Right kidney (tissue), 9 donors: Measurements from ENCODE around the gene EHD1.
A peak's percentile ranks its signal among the peaks of the same experiment; 100 is the strongest.

Experiments used
- DNase-seq: peaks from one replicate; pipeline ENCODE4 v3.0.0-alpha.2; 2016
- long read RNA-seq, 8 donors: transcript quantifications; one replicate each; lab custom pipeline, GENCODE V29; 2026

EHD1 gene
- long read RNA-seq, donor 1, full-length matches to known transcripts, result 9 of 45 reads
- long read RNA-seq, donor 1, partial matches to known transcripts, result 36 of 45 reads
- long read RNA-seq, donor 1, other reads (novel, unspliced or antisense), result 0 of 45 reads
- long read RNA-seq, donor 2, full-length matches to known transcripts, result 12 of 12 reads
- long read RNA-seq, donor 2, partial matches to known transcripts, result 0 of 12 reads
- long read RNA-seq, donor 2, other reads (novel, unspliced or antisense), result 0 of 12 reads
- long read RNA-seq, donor 3, full-length matches to known transcripts, result 6 of 6 reads
- long read RNA-seq, donor 3, partial matches to known transcripts, result 0 of 6 reads
- long read RNA-seq, donor 3, other reads (novel, unspliced or antisense), result 0 of 6 reads
- long read RNA-seq, donor 4, full-length matches to known transcripts, result 7 of 7 reads
- long read RNA-seq, donor 4, partial matches to known transcripts, result 0 of 7 reads
- long read RNA-seq, donor 4, other reads (novel, unspliced or antisense), result 0 of 7 reads
- long read RNA-seq, donor 5, full-length matches to known transcripts, result 13 of 13 reads
- long read RNA-seq, donor 5, partial matches to known transcripts, result 0 of 13 reads
- long read RNA-seq, donor 5, other reads (novel, unspliced or antisense), result 0 of 13 reads
- long read RNA-seq, donor 6, full-length matches to known transcripts, result 15 of 15 reads
- long read RNA-seq, donor 6, partial matches to known transcripts, result 0 of 15 reads
- long read RNA-seq, donor 6, other reads (novel, unspliced or antisense), result 0 of 15 reads
- long read RNA-seq, donor 7, full-length matches to known transcripts, result 21 of 21 reads
- long read RNA-seq, donor 7, partial matches to known transcripts, result 0 of 21 reads
- long read RNA-seq, donor 7, other reads (novel, unspliced or antisense), result 0 of 21 reads
- long read RNA-seq, donor 8, full-length matches to known transcripts, result 8 of 8 reads
- long read RNA-seq, donor 8, partial matches to known transcripts, result 0 of 8 reads
- long read RNA-seq, donor 8, other reads (novel, unspliced or antisense), result 0 of 8 reads

DNA sequence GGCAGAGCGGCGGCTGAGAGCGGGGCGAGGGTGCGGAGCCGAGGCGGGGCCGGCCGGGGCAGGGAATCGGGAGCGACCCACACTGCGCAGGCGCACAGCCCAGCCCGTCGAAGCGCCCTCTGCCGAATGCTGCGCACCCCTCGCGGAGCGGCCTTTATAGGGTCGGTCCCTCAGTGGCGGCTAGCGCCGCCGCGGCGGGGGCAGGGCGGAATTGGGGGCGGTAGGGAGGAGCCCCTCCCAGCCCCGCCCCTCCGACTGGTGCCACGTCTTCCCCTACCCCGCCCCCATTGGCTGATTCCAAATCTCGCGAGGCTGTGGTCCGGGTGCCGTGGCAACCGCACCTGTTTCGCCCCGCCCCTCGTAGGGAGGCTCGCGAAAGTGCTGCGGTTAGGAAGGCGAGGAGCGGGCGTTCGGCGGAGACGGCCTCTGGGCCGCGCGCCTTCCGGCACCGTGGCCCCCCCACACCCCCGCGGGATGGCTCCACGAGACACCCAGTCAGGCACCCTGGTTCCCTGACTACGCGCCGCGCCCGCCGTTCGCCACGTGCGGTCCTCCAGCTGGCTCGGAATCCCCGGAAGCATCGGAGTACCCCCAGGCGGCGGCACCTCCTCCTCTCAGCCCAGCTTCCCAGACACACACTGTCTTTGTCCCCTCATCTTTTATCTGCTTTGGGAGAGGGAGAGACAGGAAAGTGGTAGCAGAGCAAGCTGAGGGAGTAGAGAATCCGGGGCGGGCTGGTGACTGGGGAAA lies at the start of gene EHD1:
EHD1 (minus strand) TSS at position 128 of the 750 bp plus-strand sequence. CDS start 157 bp downstream, outside the sequence.
- DNase-seq, result peak; percentile 96

DNA sequence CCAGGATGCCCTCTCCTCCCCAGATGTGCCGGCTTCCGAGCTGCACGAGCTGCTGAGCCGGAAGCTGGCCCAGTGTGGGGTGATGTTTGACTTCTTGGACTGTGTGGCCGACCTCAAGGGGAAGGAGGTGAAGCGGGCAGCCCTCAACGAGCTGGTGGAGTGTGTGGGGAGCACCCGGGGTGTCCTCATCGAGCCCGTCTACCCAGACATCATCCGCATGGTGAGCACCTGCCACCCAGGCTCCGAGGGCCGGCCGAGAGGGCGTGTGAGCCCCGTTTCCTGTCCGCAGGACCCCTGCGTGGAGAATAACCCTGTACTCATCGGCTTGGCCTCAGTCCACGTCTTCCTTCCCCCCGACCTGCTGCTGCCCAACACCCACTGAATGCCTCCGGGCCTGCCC lies 48.3 kb upstream of the EHD1 start:
- DNase-seq, result no peak

DNA sequence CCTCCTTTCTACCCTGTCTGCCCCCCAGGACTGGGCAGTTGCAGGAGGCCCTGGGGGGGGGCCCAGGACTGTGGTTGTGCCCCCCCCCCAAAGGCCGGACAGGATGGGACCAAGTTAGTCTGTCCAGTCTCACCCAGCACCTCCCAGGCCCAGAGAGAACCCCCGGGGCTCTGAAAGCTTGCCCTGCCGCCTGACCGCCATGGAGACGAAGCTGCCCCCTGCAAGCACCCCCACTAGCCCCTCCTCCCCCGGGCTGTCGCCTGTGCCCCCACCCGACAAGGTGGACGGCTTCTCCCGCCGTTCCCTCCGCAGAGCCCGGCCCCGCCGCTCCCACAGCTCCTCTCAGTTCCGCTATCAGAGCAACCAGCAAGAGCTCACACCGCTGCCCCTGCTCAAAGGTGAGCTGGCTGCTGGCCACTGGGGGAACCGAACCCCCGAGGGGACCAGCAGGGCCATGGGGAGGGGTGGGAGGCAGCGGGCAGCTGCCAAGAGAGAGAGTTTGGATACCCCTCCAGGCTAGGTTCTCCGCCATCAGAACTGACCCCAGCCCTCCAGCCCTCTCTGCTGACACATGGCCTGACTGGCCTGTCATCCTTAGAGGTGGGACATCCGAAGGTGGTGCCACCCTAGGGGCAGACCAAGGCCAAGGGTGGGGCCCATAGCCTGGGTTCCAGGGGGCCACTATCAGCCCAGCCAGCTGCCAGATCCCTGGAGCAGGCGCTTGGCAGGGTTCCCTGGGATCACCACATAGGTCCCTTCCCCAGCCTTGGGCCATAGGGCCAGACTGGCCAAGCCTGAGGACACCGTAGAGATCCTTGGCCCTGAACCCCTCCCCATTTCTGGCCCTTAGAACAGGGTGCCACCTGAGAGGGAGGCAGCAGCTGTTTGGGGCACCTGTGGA lies 47.4 kb upstream of the EHD1 start:
- no peak for DNase-seq

DNA sequence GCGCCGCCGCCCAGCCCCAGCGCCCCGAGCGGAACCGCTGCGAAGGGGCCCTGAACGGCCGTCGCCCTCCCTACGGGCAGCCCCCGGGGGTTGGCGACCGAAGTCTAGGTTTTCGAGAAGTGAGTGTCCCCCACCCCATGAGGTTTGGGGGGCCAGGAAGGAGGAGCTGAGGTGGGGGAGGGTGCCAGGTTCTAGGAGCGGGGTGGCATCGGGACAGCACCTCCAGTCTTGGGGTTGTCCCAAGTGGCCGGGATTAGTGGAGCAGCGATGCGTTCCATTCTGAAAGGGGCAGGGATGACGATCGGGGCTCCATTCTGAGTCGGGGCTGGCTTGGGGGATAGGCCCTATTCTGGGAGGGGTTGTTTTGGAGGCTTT lies 46.5 kb upstream of the EHD1 start:
- DNase-seq, result no peak

DNA sequence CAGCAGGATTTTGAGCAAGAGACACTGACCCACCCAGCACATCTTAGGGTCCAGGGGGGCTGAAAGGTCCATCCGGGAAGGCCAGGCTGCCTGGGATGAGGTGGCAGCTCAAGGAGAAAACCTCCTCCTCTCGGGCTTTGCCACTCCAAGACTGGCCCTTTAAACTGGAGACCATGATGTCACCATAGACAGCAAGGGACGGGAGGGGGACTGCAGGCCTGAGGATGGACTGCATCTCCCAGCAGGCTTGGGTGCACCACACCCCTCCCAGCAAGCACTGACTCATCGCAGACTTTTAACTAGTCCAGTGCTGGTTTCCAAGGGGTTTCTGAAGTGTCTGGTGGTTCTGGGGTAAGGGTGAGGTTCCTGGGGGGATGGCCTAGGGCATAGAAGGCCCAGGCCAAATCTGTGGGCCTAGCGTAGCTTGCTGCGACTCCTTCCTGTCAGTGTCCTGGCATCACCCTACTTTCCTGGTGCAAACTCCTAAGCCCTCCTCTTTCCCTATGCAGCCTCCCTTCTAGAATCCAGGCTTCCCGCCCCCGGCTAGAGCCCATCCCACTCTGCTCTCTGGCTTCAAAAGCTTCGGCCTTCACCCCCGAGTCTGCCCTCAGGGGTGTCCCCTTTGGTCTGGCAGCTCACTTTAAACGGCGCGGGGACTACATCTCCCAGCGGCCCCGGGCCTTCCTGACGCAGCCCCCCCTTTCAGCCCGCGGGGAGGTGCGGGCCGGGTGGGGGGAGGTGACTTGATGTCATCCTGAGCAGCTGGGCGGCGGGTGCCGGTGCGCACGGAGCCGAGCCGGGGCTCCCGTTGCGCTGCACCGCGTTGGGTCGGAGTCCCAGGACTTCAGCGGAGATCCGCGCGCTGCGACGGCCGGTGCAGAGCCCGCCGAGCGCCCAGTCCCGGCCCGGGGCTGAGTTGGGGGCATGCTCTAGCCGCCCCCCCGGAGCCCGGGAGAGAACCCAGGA lies 45.8 kb upstream of the EHD1 start, which contains the start of gene PPP2R5B:
PPP2R5B (plus strand) TSS at position 746 of the 966 bp plus-strand sequence. CDS start 1,046 bp downstream, outside the sequence.
- DNase-seq, result peak; percentile 89

DNA sequence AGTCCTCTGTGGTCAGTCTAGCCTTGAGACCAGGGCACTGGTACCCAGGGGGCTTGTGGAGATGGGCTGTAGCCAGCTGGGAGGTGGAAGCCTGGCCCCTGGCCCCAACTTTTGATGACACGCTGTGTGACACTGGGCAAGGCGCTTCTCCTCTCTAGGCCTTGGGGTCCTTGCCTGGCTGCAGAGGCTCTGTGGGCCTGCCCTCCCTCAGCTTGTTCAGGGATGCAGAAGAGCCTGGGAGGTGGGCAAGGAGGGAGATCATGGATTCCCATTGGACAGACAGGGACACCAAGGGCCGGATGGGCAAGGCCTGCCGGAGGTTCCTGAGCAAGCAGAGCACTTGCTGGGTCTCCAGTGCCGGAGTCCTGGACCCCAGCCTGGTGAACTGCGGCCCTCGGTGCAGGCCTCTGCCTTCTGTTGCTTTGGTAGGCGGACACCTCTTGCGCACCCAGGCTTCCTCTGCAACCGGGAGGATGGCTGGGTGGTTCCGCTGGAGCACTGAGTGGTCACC lies 44.8 kb upstream of the EHD1 start:
- DNase-seq, result no peak

DNA sequence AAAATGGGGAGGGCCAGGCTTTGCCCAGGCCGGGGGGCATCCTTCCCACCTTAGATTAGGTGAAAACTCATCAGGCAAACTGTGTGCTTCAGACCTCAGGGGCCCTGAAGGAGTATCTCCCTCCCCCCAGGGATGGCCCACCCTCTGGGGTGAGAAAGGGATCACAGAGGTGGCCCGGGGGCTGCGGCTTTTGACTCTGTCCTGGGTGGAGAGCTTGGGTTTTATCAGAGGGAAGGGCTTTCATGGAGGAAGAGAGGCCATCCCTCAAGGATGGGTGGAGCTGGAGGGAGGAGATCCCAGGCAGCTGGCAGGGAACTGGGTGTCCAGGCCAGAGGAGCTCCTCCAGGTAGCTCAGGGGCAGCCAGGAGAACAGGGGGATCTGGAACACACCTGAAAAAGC lies 43.0 kb upstream of the EHD1 start:
- no peak for DNase-seq

DNA sequence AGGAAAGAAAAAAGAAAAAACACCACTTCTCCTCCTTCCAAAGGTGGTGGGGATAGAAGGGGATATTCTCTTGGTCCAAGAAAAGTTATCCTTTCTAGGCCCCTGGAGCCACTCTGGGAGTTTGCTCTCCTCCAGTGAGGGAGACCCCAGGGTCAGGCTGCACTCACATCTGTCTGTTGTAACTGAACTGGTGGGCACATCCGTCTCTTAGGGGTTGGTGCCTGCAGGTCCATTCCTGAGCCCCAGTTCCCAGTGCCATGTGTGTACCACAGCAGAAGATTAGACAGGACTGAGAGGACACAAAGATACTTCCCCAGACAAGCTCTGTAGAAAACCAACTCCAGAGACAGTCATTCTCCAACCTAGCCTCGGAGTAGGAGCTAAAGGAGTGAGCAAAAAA lies 41.7 kb upstream of the EHD1 start:
- DNase-seq, result no peak

DNA sequence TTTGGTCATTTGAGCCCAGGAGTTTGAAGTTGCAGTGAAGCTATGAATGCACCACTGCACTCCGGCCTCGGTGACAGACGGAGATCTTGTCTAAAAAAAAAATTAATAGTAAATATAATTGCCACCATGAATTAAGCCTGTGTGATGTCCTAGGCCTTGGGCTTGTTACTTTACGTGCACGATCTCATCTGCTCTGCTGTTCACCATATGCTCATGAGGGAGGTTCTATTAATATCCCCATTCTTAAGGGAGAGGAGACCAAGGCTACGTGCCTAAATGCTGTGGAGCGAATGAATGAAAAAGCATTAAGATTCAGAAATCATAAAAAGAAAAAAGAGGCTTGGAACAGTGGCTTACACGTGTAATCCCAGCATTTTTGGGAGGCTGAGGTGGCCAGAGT lies 41.2 kb upstream of the EHD1 start:
- DNase-seq, result no peak

DNA sequence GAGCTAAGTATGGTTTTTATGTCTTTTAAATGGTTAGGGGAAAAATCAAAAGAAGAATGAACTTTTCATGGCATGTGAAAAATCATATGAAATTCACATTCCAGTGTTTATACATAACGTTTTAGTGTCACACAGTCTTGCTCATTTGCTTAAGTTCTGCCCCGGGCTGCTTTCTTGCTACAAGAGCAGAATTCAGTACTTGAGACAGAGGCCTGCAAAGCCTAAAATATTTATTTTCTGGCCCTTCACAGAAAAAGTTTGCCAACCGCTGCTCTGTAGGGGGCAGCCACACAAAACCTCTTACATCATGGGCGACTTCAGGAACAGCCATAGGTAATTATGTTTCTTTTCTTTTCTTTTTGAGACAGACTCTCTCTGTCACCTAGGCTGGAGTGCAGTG lies 39.6 kb upstream of the EHD1 start:
- DNase-seq, result no peak

DNA sequence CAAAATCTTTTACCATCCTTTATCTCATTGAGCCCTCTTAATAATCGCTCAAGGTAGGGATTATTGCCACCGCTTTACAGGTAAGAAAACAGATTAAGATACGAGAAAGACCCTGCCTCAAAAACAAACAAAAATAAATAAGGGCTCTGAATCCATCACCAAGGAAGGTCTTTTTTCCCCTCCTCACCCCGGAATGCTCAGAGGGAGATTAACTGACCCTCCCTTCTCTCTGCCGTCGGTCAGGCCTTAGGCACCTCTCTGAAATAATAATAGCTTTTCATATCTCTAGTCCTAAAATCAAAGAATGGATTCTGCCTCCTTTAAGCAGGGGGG lies 39.2 kb upstream of the EHD1 start:
- no peak for DNase-seq

DNA sequence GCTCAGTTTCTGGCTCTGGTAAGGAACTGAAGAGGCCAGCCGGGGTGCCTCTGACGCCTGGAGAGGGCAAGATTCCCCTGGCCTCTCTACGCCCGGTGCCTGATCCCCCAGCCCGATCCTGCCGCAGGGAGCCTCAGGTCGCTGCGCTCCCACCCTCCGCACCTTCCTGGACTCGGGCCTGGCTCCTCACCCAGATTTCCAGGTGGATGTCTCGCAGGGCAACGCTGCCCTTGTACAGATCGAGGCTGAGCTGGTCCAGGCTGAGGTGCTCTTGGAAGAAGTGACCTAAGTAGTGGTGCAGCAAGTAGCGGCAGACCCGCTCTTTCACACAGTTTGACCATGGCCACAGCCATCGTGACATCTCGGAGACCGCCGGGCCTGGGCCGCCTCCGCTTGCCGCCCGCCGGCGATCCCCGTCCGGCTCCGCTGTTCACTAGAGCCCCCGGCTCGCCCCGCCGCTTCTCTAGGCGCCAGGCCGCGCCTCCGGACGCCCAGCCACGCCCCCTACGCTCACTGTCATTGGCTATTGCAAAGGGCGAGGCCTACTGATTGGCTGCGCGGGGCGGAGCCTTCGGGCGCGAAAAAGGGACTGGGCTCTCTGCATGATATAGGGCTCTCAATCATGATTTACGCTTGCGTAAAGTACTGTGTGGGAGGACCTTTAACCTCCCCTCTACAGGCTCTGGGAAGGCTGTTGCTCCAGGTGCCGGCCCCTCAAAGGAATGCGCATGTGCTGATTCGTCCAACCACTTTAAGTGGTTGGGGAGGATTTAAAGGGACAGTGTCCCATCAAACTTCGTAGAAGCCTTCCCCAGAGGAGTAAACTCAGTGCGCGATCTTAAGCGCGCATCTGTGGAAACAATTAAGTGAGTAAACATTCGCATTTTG lies 38.6 kb upstream of the EHD1 start, which contains the start of gene ATG2A:
ATG2A (minus strand) TSS at position 435 of the 888 bp plus-strand sequence; CDS start at position 361, 74 bp downstream.
- DNase-seq, result peak; percentile 91

DNA sequence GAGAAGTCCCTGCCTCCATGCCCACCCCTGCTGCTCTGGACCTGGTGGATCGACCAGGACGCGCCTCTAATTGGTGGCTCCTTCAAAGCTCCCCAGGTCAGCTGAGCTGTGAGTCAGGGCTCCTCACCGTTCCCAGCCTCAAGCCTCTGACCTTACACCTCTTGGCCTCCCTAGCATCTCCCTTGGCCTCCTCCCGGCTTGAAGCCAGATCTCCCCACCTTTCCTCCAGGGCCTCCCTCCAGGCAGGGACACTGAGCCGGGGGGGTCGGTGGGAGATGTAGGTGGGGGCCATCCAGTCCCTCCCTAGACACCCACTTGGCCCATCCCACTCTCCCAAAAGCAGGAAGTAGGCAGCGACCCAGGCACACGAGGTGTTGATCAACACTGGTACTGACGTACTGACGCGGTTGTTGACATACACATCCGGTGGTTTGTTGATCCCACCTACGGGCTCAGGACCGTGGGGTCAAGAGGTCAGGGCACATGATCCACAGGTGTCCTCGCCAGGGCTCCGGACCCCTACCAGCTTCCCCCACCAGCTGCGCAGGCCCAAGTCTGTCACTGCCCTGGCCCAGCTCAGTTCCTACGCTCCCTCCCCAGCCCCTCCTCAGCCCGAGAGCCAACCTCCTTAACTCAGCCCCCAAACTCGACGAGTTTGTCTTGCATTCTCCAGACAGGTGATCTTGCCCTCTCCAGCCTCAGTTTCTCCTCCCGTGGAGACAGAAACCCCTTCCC lies 37.8 kb upstream of the EHD1 start:
- no peak for DNase-seq

DNA sequence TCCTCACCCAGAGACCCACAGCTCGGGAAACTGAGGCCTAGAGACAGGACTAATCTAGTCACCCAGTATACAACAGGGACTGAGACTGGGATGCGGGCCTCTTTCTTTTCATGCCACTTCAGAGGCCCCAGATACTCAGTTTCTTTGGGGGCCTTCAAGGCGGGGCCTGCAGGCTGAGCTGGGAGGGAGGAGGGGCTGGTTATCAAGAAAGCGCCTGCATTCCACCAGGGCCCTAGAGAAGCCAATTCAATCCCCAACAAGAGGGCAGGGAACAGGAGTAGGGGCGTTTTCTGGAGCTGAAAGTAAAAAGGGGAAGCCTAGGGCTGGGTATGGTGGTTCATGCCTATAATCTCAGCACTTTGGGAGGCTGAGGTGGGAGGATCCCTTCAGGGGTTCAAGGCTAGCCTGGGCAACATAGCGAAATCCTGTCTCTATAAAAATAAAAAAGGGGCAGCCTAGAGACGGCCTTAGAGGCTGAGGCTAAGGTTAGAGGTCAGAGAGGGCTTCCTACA lies 37.0 kb upstream of the EHD1 start:
- no peak for DNase-seq

DNA sequence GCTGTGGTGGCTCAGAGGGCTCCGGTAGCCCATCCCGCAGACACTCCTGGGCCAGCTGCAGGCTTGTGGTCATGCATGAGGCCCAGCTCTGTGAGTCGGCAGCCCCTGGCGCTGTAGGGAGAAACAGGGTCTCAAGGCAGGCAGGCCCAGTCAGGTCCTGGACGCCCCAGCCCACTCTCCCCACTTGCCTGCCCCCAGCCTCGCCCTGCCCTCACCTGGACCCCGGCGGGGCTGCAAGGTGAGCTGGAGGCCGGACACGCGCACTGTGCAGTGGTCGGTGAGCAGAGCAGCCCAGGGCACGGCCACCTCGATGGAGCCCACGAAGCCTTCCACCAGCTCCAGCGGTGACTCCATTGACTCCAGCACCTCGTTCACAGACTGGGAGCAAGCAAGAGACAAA lies 35.7 kb upstream of the EHD1 start:
- DNase-seq, result no peak

DNA sequence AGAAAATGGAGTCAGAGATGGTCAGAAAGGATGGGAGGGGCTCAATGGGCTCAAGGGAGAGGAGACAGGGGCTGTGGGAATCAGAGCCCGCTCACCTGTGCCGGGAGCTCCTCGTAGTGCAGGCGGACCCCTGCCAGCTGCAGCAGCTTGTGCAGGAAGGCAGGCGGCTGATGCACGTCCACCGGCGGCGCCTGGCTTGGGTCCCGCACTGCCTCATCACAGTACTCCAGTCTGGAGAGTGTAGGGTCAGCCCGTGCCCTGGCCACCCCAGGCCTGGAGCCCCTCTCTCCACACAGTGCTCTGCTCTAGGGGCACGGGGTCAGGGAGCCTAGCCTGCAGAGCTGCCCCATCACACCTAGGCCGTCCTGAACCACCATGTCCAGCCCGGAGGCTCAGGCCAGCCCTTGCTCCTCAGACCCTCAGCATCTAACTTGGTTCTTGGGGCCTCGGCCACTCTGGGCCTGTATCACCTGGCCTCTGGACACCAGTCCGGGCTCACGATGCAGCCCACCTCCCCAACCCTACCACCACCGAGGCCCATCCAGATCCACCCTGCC lies 34.8 kb upstream of the EHD1 start:
- DNase-seq, result no peak

DNA sequence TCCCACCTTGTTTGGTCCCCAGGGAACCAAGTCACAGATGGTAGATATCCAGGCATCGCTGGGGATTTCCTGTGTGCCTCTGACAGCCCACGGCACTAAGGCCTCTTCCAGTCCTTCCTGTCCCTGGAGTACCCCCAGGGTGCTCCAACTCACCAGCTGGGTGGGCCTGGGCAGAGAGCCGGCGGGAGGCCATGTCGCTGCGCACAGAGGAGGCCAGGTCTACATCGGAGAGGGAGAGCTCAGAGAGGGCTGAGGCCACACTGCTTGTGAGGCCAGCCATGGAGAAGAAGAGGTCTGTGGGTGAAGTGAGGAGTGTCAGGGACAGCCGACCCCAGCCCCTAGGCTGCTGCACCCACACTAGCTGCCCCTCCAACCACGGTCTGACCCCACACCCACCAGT lies 33.3 kb upstream of the EHD1 start:
- DNase-seq, result no peak
